GM23338 (cell line): ENCODE data around the gene BRCA1. TPM values are rescaled to one million over a fixed set of nuclear protein-coding genes. Genes with fewer than 3 reads are reported as not detected.

Experiments used
- ATAC-seq: fragments of 200-7000 bp; cut with Tn5 transposase; 3 replicates; pipeline ENCODE4 v1.9.1; 2020
- DNase-seq: peaks from one replicate; pipeline ENCODE4 v3.0.0-alpha.2; 2015; ENCODE audit warnings: low spot score
- H2AFZ ChIP-seq: fragments of 200-600 bp; sonication (generic); 2 replicates; pipeline ENCODE4 v1.8.0; 2016; ENCODE audit warnings: antibody characterized with exemption, mild to moderate bottlenecking, moderate library complexity
- H3F3A ChIP-seq: fragments of 200-600 bp; sonication (generic); replicated peaks from 2 replicates; pipeline ENCODE4 v1.8.0; 2017; ENCODE audit warnings: antibody characterized with exemption, mixed run types, low read depth
- H3K27ac ChIP-seq: fragments of 200-600 bp; sonication (generic); 2 replicates; pipeline ENCODE4 v1.6.1; 2016; ENCODE audit warnings: low read depth
- H3K27me3 ChIP-seq: fragments of 200-600 bp; sonication (generic); 2 replicates; pipeline ENCODE4 v1.8.0; 2016; ENCODE audit warnings: mild to moderate bottlenecking, mixed run types, moderate library complexity; ENCODE audit not compliant: insufficient read depth
- H3K36me3 ChIP-seq: fragments of 200-600 bp; sonication (generic); 2 replicates; pipeline ENCODE4 v1.8.0; 2016; ENCODE audit warnings: mild to moderate bottlenecking; ENCODE audit not compliant: insufficient read depth
- H3K4me1 ChIP-seq: fragments of 200-600 bp; sonication (generic); 2 replicates; pipeline ENCODE4 v1.8.0; 2016; ENCODE audit warnings: mild to moderate bottlenecking, moderate library complexity; ENCODE audit not compliant: insufficient read depth
- H3K4me2 ChIP-seq: fragments of 200-600 bp; sonication (generic); 2 replicates; pipeline ENCODE4 v1.7.1; 2017; ENCODE audit warnings: mixed run types
- H3K4me3 ChIP-seq: fragments of 200-600 bp; sonication (generic); 2 replicates; pipeline ENCODE4 v1.6.1; 2016; ENCODE audit warnings: mixed run types
- H3K79me2 ChIP-seq: fragments of 200-600 bp; sonication (generic); replicated peaks from 2 replicates; pipeline ENCODE4 v1.8.0; 2017; ENCODE audit warnings: mild to moderate bottlenecking; ENCODE audit not compliant: insufficient read depth
- H3K9me2 ChIP-seq: fragments of 200-600 bp; sonication (generic); 2 replicates; pipeline ENCODE4 v1.8.0; 2017; ENCODE audit not compliant: insufficient read depth
- H4K20me1 ChIP-seq: fragments of 200-600 bp; sonication (generic); replicated peaks from 2 replicates; pipeline ENCODE4 v1.8.0; 2017; ENCODE audit warnings: mild to moderate bottlenecking; ENCODE audit not compliant: insufficient read depth
- H3K27ac Mint-ChIP-seq: 2 replicates; pipeline ENCODE4 v1.8.0; 2020; ENCODE audit warnings: inconsistent platforms, mild to moderate bottlenecking, moderate library complexity, mixed read lengths
- H3K27me3 Mint-ChIP-seq: 3 replicates; pipeline ENCODE4 v1.8.0; 2022; ENCODE audit warnings: low read depth, mild to moderate bottlenecking, moderate library complexity, mixed read lengths, inconsistent platforms; ENCODE audit not compliant: insufficient read depth, poor library complexity
- H3K36me3 Mint-ChIP-seq: 3 replicates; pipeline ENCODE4 v1.8.0; 2021; ENCODE audit warnings: low read depth, mild to moderate bottlenecking, inconsistent platforms, moderate library complexity, mixed read lengths
- H3K4me1 Mint-ChIP-seq: 3 replicates; pipeline ENCODE4 v1.8.0; 2020; ENCODE audit warnings: mild to moderate bottlenecking, inconsistent platforms, mixed read lengths
- H3K4me3 Mint-ChIP-seq: 3 replicates; pipeline ENCODE4 v1.8.0; 2021; ENCODE audit warnings: moderate library complexity, mild to moderate bottlenecking, inconsistent platforms, mixed read lengths
- H3K9me3 Mint-ChIP-seq: 3 replicates; pipeline ENCODE4 v1.8.0; 2020; ENCODE audit warnings: moderate library complexity, mild to moderate bottlenecking, inconsistent platforms, mixed read lengths
- CREB1 ChIP-seq: fragments of 250-450 bp; sonication (Bioruptor Pico); IDR thresholded peaks from 2 replicates; pipeline ENCODE4 v1.5.0; 2020; ENCODE audit warnings: low read depth, mild to moderate bottlenecking, moderate library complexity
- CTCF ChIP-seq, 2 experiments: fragments of 200-600 bp in 1 of 2; sonication (generic) in 1 of 2; conservative IDR thresholded peaks; 2 replicates each; pipeline versions ENCODE4 v1.5.1 to v1.6.1; 2016 to 2017; ENCODE audit warnings: antibody characterized with exemption in 2 of 2, low read depth in 2 of 2, mild to moderate bottlenecking in 2 of 2, moderate library complexity in 1 of 2
- EZH2 ChIP-seq: fragments of 200-600 bp; sonication (generic); IDR thresholded peaks from one replicate; pipeline ENCODE4 v1.8.0; 2017; ENCODE audit warnings: antibody characterized with exemption, mild to moderate bottlenecking, low read depth; ENCODE audit not compliant: unreplicated experiment
- EZH2phosphoT487 ChIP-seq: fragments of 200-600 bp; sonication (generic); IDR thresholded peaks from one replicate; pipeline ENCODE4 v1.8.1; 2018; ENCODE audit warnings: antibody characterized with exemption; ENCODE audit not compliant: unreplicated experiment
- JUNB ChIP-seq: IDR thresholded peaks from one replicate; pipeline ENCODE4 v1.6.1; 2016; ENCODE audit warnings: antibody characterized with exemption; ENCODE audit not compliant: unreplicated experiment
- NANOG ChIP-seq: IDR thresholded peaks from 2 replicates; pipeline ENCODE4 v1.6.1; 2016; ENCODE audit warnings: antibody characterized with exemption, borderline replicate concordance
- POLR2AphosphoS5 ChIP-seq: IDR thresholded peaks from 2 replicates; pipeline ENCODE4 v1.6.1; 2016; ENCODE audit warnings: antibody characterized with exemption, low read depth
- REST ChIP-seq: IDR thresholded peaks from one replicate; pipeline ENCODE4 v1.6.1; 2018; ENCODE audit warnings: antibody characterized with exemption; ENCODE audit not compliant: unreplicated experiment
- STAT1 ChIP-seq: IDR thresholded peaks from one replicate; pipeline ENCODE4 v1.6.1; 2016; ENCODE audit warnings: antibody characterized with exemption; ENCODE audit not compliant: unreplicated experiment
- ZNF114 ChIP-seq: fragments of 250-450 bp; sonication (Bioruptor Pico); IDR thresholded peaks from 2 replicates; pipeline ENCODE4 v1.5.0; 2020; ENCODE audit warnings: mild to moderate bottlenecking, moderate library complexity
- ZNF331 ChIP-seq: fragments of 250-450 bp; sonication (Bioruptor Pico); IDR thresholded peaks from 2 replicates; pipeline ENCODE4 v1.5.0; 2020; ENCODE audit warnings: low read depth, mild to moderate bottlenecking, moderate library complexity
- polyA plus RNA-seq: library from polyadenylated mRNA; unstranded; fragments of >200 nt; fragmentation: Nextera tagmentation; extraction: Ambion mirVana; gene quantifications from 2 replicates; pipeline ENCODE4 v1.2.1, GENCODE V29; 2016
- total RNA-seq: library from RNA; depleted of rRNA; stranded (reverse); fragments of >200 nt; shearing (Covaris generic); gene quantifications from 2 replicates; pipeline ENCODE4 v1.2.3, GENCODE V29; 2014
- TF ChIP-seq, protein P1 (sequence below): fragments of 250-450 bp; sonication (Bioruptor Pico); IDR thresholded peaks from 2 replicates; pipeline ENCODE4 v1.5.0; 2020; ENCODE audit warnings: mild to moderate bottlenecking, moderate library complexity
- TF ChIP-seq, protein P2 (sequence below): IDR thresholded peaks from 2 replicates; pipeline ENCODE4 v1.6.1; 2016; ENCODE audit warnings: antibody characterized with exemption

The BRCA1 gene
- total and polyA plus RNA-seq, 2 experiments from 2014 or later: 43.2 to 45.9 TPM

DNA sequence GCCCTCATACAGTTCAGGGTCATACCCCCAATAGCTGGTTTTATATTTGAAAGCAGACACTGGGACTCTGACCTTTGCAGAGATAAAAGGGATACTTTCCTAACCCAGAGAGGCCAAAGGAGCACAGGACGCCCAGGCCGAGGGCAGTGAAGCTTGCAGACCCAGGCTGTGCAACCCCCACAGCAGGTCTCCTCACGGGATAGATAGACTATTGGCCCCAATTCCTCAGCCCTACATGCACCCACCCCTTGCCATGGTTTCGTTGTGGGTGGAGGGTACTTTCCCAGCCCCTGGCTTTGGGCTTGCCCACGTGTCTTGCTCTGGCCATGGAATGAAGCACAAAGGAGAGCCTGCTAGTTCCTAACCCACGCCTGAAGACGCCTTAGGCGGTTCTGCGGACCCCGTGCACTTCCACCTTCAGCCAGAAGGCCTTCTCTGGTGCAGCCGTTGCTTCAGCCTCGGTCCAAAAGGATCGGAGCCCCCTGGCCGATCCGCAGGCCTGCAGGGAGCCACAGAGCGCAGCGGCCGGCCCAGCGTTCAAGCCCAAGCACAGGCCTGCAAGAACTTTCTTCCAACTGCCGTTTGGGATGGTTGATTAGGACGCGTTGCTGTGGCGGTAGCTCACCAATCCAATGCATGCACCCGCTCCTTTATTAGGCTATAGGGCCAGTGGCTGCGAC lies 9.8 kb upstream of the BRCA1 start:
- Mint-ChIP-seq H3K4me1 (peaks cover 5% of the 10 kb centered on the region; the same call in 2 of the 3 replicates), H3K27ac (no peak overlapping the region), H3K36me3 (peaks cover 49% of the 10 kb centered on the region), H3K9me3 (peaks cover 17% of the 10 kb centered on the region; the same call in 2 of the 3 replicates), H3K27me3 (peaks cover 2% of the 10 kb centered on the region), H3K4me3 (no peak overlapping the region)
- no peak for TF ChIP-seq CTCF (conservative IDR thresholded peaks at IDR 0.05; ENCODE audit: low read depth in 2 of 2)
- TF ChIP-seq CREB1 (CRISPR knock-in tag): no peak
- TF ChIP-seq POLR2AphosphoS5: no peak
- TF ChIP-seq, protein P1, sequence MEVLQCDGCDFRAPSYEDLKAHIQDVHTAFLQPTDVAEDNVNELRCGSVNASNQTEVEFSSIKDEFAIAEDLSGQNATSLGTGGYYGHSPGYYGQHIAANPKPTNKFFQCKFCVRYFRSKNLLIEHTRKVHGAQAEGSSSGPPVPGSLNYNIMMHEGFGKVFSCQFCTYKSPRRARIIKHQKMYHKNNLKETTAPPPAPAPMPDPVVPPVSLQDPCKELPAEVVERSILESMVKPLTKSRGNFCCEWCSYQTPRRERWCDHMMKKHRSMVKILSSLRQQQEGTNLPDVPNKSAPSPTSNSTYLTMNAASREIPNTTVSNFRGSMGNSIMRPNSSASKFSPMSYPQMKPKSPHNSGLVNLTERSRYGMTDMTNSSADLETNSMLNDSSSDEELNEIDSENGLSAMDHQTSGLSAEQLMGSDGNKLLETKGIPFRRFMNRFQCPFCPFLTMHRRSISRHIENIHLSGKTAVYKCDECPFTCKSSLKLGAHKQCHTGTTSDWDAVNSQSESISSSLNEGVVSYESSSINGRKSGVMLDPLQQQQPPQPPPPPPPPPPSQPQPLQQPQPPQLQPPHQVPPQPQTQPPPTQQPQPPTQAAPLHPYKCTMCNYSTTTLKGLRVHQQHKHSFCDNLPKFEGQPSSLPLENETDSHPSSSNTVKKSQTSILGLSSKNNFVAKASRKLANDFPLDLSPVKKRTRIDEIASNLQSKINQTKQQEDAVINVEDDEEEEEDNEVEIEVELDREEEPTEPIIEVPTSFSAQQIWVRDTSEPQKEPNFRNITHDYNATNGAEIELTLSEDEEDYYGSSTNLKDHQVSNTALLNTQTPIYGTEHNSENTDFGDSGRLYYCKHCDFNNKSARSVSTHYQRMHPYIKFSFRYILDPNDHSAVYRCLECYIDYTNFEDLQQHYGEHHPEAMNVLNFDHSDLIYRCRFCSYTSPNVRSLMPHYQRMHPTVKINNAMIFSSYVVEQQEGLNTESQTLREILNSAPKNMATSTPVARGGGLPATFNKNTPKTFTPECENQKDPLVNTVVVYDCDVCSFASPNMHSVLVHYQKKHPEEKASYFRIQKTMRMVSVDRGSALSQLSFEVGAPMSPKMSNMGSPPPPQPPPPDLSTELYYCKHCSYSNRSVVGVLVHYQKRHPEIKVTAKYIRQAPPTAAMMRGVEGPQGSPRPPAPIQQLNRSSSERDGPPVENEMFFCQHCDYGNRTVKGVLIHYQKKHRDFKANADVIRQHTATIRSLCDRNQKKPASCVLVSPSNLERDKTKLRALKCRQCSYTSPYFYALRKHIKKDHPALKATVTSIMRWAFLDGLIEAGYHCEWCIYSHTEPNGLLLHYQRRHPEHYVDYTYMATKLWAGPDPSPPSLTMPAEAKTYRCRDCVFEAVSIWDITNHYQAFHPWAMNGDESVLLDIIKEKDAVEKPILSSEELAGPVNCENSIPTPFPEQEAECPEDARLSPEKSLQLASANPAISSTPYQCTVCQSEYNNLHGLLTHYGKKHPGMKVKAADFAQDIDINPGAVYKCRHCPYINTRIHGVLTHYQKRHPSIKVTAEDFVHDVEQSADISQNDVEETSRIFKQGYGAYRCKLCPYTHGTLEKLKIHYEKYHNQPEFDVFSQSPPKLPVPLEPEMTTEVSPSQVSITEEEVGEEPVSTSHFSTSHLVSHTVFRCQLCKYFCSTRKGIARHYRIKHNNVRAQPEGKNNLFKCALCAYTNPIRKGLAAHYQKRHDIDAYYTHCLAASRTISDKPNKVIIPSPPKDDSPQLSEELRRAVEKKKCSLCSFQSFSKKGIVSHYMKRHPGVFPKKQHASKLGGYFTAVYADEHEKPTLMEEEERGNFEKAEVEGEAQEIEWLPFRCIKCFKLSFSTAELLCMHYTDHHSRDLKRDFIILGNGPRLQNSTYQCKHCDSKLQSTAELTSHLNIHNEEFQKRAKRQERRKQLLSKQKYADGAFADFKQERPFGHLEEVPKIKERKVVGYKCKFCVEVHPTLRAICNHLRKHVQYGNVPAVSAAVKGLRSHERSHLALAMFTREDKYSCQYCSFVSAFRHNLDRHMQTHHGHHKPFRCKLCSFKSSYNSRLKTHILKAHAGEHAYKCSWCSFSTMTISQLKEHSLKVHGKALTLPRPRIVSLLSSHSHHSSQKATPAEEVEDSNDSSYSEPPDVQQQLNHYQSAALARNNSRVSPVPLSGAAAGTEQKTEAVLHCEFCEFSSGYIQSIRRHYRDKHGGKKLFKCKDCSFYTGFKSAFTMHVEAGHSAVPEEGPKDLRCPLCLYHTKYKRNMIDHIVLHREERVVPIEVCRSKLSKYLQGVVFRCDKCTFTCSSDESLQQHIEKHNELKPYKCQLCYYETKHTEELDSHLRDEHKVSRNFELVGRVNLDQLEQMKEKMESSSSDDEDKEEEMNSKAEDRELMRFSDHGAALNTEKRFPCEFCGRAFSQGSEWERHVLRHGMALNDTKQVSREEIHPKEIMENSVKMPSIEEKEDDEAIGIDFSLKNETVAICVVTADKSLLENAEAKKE: no peak
- TF ChIP-seq NANOG: no peak
- TF ChIP-seq STAT1: no peak
- TF ChIP-seq JUNB: no peak
- TF ChIP-seq, protein P2, sequence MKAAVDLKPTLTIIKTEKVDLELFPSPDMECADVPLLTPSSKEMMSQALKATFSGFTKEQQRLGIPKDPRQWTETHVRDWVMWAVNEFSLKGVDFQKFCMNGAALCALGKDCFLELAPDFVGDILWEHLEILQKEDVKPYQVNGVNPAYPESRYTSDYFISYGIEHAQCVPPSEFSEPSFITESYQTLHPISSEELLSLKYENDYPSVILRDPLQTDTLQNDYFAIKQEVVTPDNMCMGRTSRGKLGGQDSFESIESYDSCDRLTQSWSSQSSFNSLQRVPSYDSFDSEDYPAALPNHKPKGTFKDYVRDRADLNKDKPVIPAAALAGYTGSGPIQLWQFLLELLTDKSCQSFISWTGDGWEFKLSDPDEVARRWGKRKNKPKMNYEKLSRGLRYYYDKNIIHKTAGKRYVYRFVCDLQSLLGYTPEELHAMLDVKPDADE: no peak
- TF ChIP-seq ZNF331 (CRISPR knock-in tag): no peak
- TF ChIP-seq EZH2: no peak
- no peak for TF ChIP-seq REST
- TF ChIP-seq ZNF114: no peak
- no peak for TF ChIP-seq EZH2phosphoT487
- no peak overlapping the region for H3K27ac ChIP-seq
- H3K27me3 ChIP-seq: no peaks in the 10 kb centered on the region
- H3K4me3 ChIP-seq: no peak overlapping the region
- no peaks in the 10 kb centered on the region for H3K79me2 ChIP-seq
- no peaks in the 10 kb centered on the region for H3K4me1 ChIP-seq
- no peak overlapping the region for H3K4me2 ChIP-seq
- no peak overlapping the region for H2AFZ ChIP-seq
- 0 out of 2 replicates have a peak, but pooled peaks cover 2% of the 10 kb centered on the region for H3F3A ChIP-seq
- H3K9me2 ChIP-seq: no peaks in the 10 kb centered on the region
- ATAC-seq (peak; percentile 83), DNase-seq (peak; percentile 50)
- H3K36me3 ChIP-seq: no peaks in the 10 kb centered on the region
- H4K20me1 ChIP-seq: no peaks in the 10 kb centered on the region
